Tibial nerve (tissue), 4 donors: ENCODE results near the gene MAGEA8. TPM values are rescaled to one million over a fixed set of nuclear protein-coding genes. Genes with fewer than 3 reads are reported as not detected.
"Not testable (repeated sequence)": the region's sequence is repeated elsewhere in the genome, so short reads cannot be mapped to it uniquely, and the experiment has no call there.

Experiments used
- DNase-seq, 2 donors: peaks; one replicate each; pipeline ENCODE4 v3.0.0-alpha.2; 2019; ENCODE audit warnings: low spot score in 2 of 2
- H3K27ac ChIP-seq, 4 donors: fragments of 200-600 bp; sonication (generic) in 3 of 4; one replicate each; pipeline ENCODE4 v1.5.1; 2017 to 2019; ENCODE audit warnings: mild to moderate bottlenecking in 1 of 4
- H3K27me3 ChIP-seq, 2 donors: fragments of 200-600 bp; sonication (generic) in 1 of 2; one replicate each; pipeline versions ENCODE4 v1.5.1 to v1.6.0; 2017 to 2019
- H3K36me3 ChIP-seq, 3 donors: fragments of 200-600 bp; sonication (generic); one replicate each; pipeline ENCODE4 v1.5.1; 2018 to 2019
- H3K4me1 ChIP-seq, 4 donors: fragments of 200-600 bp; sonication (generic) in 3 of 4; one replicate each; pipeline ENCODE4 v1.5.1; 2017 to 2019
- H3K4me3 ChIP-seq, 4 donors: fragments of 200-600 bp; sonication (generic) in 3 of 4; one replicate each; pipeline ENCODE4 v1.5.1; 2017 to 2019; ENCODE audit warnings: mild to moderate bottlenecking in 1 of 4, moderate library complexity in 1 of 4
- H3K9me3 ChIP-seq, 4 donors: fragments of 200-600 bp; sonication (generic) in 3 of 4; one replicate each; pipeline ENCODE4 v1.5.1; 2017 to 2019
- EP300 ChIP-seq, 2 donors: sonication (generic); formaldehyde crosslinking; IDR thresholded peaks; one replicate each; pipeline ENCODE4 v1.6.1; 2017; ENCODE audit warnings: antibody characterized with exemption in 2 of 2, mild to moderate bottlenecking in 1 of 2
- POLR2A ChIP-seq, 2 donors: fragments of 450-650 bp; IDR thresholded peaks; one replicate each; pipeline ENCODE4 v1.6.1; 2017; ENCODE audit warnings: antibody characterized with exemption in 2 of 2, mild to moderate bottlenecking in 2 of 2, moderate library complexity in 2 of 2
- WGBS, 2 donors: methylation state at CpG; one replicate each; pipeline ENCODE4 v1.1.5; 2018; 5-methylcytosine and 5-hydroxymethylcytosine counted together
- total RNA-seq, 4 donors: library from RNA; depleted of rRNA; stranded (reverse); fragments of >200 nt; gene quantifications; one replicate each; pipeline ENCODE4 v1.1.0, GENCODE V29; 2016
- TF ChIP-seq, protein P1 (sequence below), 5 experiments: fragments of 200-600 bp in 3 of 5; fragments of 450-650 bp in 2 of 5; sonication (generic) in 3 of 5; IDR thresholded peaks; one replicate each; pipeline ENCODE4 v1.5.1; 2016 to 2019; ENCODE audit warnings: antibody characterized with exemption in 5 of 5, mild to moderate bottlenecking in 3 of 5, moderate library complexity in 2 of 5

Gene MAGEA8, protein sequence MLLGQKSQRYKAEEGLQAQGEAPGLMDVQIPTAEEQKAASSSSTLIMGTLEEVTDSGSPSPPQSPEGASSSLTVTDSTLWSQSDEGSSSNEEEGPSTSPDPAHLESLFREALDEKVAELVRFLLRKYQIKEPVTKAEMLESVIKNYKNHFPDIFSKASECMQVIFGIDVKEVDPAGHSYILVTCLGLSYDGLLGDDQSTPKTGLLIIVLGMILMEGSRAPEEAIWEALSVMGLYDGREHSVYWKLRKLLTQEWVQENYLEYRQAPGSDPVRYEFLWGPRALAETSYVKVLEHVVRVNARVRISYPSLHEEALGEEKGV
- total RNA-seq: not detected

DNA sequence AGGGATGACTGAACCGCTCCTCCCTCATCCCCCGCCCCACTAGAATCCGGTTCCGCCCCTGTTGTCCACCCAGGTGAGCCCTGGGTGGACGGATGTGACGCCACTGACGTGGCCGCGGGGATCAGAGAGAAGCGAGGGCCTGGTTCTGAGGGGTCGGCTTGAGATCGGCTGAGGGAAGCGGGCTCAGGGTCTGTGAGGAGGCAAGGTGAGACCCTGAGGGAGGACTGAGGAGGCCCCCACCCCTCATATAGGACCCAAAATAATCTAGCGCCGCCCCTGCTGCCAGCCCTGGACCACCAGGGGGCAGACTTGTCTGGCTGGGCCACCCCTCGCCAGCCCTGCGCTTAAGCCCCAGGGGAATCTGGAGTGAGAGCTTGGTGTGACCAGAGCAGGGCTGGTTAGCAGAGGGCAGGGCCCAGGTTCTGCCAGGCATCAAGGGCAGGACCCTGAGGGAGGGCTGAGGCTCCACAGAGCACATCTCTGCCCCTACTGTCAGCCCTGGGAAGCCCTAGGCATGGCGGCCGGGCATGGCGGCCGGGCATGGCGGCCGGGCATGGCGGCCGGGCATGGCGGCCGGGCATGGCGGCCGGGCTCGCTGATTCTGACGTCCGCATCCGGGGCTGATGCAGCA lies at the start of gene MAGEA8:
Gene MAGEA8 (plus strand): TSS at position 103 of the 631 bp plus-strand sequence. CDS start 3,090 bp downstream, outside the sequence.
- Histone ChIP-seq H3K4me1 (no peaks in the 10 kb centered on the region), H3K36me3 (no peaks in the 10 kb centered on the region), H3K9me3 (no peaks in the 10 kb centered on the region), H3K27ac (no peak within 1 kb of the TSS), H3K27me3 (no peaks in the 10 kb centered on the region), H3K4me3 (no peak within 1 kb of the TSS)
- WGBS, 2 donors: 91 to 92% methylated on average over 9 to 30 of the region's 33 CpGs
- TF ChIP-seq, protein P1, sequence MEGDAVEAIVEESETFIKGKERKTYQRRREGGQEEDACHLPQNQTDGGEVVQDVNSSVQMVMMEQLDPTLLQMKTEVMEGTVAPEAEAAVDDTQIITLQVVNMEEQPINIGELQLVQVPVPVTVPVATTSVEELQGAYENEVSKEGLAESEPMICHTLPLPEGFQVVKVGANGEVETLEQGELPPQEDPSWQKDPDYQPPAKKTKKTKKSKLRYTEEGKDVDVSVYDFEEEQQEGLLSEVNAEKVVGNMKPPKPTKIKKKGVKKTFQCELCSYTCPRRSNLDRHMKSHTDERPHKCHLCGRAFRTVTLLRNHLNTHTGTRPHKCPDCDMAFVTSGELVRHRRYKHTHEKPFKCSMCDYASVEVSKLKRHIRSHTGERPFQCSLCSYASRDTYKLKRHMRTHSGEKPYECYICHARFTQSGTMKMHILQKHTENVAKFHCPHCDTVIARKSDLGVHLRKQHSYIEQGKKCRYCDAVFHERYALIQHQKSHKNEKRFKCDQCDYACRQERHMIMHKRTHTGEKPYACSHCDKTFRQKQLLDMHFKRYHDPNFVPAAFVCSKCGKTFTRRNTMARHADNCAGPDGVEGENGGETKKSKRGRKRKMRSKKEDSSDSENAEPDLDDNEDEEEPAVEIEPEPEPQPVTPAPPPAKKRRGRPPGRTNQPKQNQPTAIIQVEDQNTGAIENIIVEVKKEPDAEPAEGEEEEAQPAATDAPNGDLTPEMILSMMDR (IDR thresholded peaks at IDR 0.05): no peak
- no peak for TF ChIP-seq POLR2A (IDR thresholded peaks at IDR 0.05)
- TF ChIP-seq EP300 (IDR thresholded peaks at IDR 0.05): no peak
- no peak for DNase-seq

DNA sequence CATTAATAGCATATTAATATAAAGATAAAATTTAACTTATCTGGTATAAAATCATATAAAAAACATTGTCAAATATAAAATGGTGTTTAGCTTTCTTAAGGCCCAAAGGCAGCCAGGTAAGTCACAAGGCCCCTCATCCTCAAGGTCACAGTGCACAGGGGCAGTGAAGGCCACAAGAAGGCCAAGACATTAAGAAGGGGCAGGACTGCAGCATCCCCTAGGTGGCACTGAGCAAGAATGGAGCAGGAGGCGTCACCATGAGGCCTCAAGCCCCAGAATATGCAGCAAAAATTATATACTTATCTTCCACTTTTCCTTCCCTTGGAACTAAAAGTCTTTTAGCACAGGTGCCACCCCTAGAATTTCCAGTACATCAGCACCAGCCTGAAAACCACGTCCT lies 49.5 kb upstream of the MAGEA8 start:
- no peak for DNase-seq
- Histone ChIP-seq H3K27ac (no peak overlapping the region), H3K27me3 (no peaks in the 10 kb centered on the region), H3K9me3 (no peaks in the 10 kb centered on the region), H3K4me1 (no peaks in the 10 kb centered on the region), H3K36me3 (no peaks in the 10 kb centered on the region), H3K4me3 (no peak overlapping the region)
- 40 to 90% methylated on average over 2 of the region's 2 CpGs for WGBS, 2 donors
- TF ChIP-seq, protein P1 (IDR thresholded peaks at IDR 0.05): no peak
- TF ChIP-seq POLR2A (IDR thresholded peaks at IDR 0.05) (no peak), EP300 (IDR thresholded peaks at IDR 0.05) (no peak)

DNA sequence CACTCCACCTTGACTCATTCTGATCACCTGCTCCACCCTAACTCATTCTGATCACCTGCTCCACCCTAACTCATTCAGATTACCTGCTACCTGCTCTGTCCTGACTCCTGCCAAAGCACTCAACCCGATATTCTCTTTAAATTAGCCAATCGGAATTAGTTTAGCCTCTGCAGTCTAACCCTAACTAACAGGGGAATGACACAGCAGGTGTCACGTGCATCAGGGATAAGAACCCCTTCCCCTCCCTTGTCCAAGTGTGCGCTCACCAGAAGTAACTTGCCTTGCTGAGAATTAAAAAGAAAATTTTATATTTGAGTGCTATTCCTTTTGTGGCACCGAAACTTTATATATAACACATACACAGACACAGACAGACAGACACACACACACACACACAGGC lies 44.3 kb upstream of the MAGEA8 start:
- not testable (repeated sequence) for H3K4me3 ChIP-seq, H3K4me1 ChIP-seq, H3K36me3 ChIP-seq, H3K27me3 ChIP-seq, H3K9me3 ChIP-seq, DNase-seq, H3K27ac ChIP-seq
- WGBS, 2 donors: 65 to 68% methylated on average over 5 of the region's 5 CpGs

DNA sequence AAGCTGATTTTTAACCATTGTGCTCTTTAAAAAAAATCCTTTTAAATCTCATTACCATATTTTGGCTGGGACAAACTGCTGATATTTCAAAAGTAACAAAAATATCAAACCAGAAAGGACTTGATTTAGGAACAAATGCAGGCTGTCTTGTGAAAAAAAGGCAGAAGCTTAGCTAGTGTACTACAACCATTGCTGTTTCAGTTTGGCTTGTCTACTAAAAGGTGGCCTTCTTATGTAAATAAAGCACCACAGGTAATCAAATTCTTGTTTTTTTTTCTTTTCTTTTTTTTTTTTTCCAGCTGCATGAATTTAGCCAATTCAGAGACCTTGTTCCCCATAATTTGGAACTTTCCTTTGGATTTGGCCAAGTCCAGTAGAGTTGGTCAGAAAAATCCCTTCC lies 43.8 kb upstream of the MAGEA8 start:
- H3K27me3 ChIP-seq: no peaks in the 10 kb centered on the region
- no peak for DNase-seq
- no peaks in the 10 kb centered on the region for H3K9me3 ChIP-seq
- H3K36me3 ChIP-seq: no peaks in the 10 kb centered on the region
- no peak overlapping the region for H3K27ac ChIP-seq
- no peak overlapping the region for H3K4me3 ChIP-seq
- TF ChIP-seq POLR2A (IDR thresholded peaks at IDR 0.05) (no peak), EP300 (IDR thresholded peaks at IDR 0.05) (no peak)
- TF ChIP-seq, protein P1 (IDR thresholded peaks at IDR 0.05): no peak
- no peaks in the 10 kb centered on the region for H3K4me1 ChIP-seq

DNA sequence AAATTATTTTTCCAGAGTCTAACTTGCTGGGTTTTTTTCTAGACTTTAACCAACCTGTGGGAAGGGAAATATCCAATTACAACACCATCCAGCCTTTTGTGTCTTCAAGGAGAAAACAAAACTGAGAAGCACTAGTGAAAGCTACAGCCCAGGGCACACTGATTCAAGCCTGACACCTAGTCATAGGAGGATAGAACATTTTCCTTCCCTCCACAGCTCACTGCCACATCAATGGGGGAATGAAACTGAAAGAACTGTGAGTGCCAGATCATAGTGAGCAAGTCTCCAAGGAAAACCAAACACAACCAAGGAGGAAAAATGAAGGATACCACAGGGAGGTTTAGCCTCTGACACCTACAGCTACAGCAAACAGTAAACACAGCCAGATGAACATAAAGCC lies 43.3 kb upstream of the MAGEA8 start:
- TF ChIP-seq EP300 (IDR thresholded peaks at IDR 0.05): no peak
- TF ChIP-seq POLR2A (IDR thresholded peaks at IDR 0.05): no peak
- TF ChIP-seq, protein P1 (IDR thresholded peaks at IDR 0.05): no peak
- H3K9me3 ChIP-seq: no peaks in the 10 kb centered on the region

More for the DNA sequence above, 43.3 kb upstream of the MAGEA8 start:
- H3K27me3 ChIP-seq: no peaks in the 10 kb centered on the region
- DNase-seq: no peak
- no peak overlapping the region for H3K27ac ChIP-seq
- H3K36me3 ChIP-seq: no peaks in the 10 kb centered on the region
- no peaks in the 10 kb centered on the region for H3K4me1 ChIP-seq
- no peak overlapping the region for H3K4me3 ChIP-seq
